Measurements from ENCODE around the gene CHIC2. TPM values are rescaled to one million over a fixed set of nuclear protein-coding genes. Genes with fewer than 3 reads are reported as not detected.

The CHIC2 gene
- total RNA-seq, 2 experiments from 2014 or later, result 16.8 to 17.5 TPM

DNA sequence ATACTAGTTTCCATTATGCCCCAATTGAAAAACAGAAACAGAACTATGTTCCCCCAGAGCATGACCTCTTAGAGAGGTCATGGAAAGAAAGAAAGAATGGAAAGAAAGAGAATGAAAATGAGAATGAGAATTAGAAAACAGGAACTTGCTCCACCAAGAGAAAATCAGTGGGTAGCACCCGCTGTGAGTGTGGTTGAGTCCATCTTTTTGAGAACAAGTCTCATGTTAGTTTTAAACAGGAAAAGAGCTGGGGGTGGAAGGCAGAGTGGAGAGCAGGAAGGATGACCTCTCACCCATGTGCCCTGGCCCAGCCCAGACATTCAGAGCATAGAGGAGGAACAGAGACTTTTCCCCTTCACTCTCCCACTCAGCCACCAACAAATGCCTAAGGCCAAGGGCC lies 40.5 kb upstream of the CHIC2 start:
- Mint-ChIP-seq H3K9me3 (no peaks in the 10 kb centered on the region), H3K4me3 (peak overlapping the region; percentile 17), H3K27ac (no peak overlapping the region), H3K27me3 (peaks cover 84% of the 10 kb centered on the region), H3K4me1 (ENCODE audit: low read depth) (peaks cover 63% of the 10 kb centered on the region), H3K36me3 (ENCODE audit: low read depth) (no peaks in the 10 kb centered on the region)
- POLR2A ChIA-PET, result no interaction called here
- DNase-seq, result no peak
- ATAC-seq, result no peak
- intact Hi-C loops (cut with micrococcal nuclease), result loop anchor here (5.0 kb wide), 1 partner anchor 122 kb away; the partner anchor contains the start of gene PDGFRA
- CTCF ChIA-PET, result interaction anchor here (1.3 to 2.5 kb wide), 3 partner anchors 111 to 175 kb away, joined by 3 to 8 read pairs (median 6); no protein-coding TSS in a partner anchor
- TF ChIP-seq, protein P1, sequence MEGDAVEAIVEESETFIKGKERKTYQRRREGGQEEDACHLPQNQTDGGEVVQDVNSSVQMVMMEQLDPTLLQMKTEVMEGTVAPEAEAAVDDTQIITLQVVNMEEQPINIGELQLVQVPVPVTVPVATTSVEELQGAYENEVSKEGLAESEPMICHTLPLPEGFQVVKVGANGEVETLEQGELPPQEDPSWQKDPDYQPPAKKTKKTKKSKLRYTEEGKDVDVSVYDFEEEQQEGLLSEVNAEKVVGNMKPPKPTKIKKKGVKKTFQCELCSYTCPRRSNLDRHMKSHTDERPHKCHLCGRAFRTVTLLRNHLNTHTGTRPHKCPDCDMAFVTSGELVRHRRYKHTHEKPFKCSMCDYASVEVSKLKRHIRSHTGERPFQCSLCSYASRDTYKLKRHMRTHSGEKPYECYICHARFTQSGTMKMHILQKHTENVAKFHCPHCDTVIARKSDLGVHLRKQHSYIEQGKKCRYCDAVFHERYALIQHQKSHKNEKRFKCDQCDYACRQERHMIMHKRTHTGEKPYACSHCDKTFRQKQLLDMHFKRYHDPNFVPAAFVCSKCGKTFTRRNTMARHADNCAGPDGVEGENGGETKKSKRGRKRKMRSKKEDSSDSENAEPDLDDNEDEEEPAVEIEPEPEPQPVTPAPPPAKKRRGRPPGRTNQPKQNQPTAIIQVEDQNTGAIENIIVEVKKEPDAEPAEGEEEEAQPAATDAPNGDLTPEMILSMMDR (IDR thresholded peaks at IDR 0.05), result no peak

DNA sequence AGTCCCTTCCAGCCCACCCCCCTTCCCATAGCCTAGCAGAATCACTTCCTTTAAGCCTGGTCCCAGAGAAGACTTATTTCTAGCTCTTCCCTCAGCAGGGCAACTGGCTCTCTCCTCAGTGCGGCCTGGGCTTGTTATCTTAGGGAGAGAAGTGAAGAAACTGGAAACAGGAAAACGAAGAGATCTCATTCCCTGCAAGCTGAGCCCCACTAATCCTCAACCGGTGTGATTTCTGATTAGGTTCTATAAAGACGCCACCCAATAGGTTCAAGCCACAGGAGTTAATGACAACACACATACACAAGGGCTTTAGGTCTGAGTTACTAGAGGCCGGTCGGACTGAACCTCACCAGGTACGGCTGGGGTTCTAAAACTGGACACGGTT lies 38.8 kb upstream of the CHIC2 start:
- peaks cover 63% of the 10 kb centered on the region for H3K4me1 Mint-ChIP-seq (ENCODE audit: low read depth)
- CTCF ChIA-PET, result interaction anchor here (0.7 to 2.5 kb wide), 3 partner anchors 10 to 131 kb away, joined by 3 to 6 read pairs (median 5); no protein-coding TSS in a partner anchor
- intact Hi-C loops (cut with micrococcal nuclease), result loop anchor here (5.0 kb wide), 1 partner anchor 124 kb away; the partner anchor contains the start of gene PDGFRA

DNA sequence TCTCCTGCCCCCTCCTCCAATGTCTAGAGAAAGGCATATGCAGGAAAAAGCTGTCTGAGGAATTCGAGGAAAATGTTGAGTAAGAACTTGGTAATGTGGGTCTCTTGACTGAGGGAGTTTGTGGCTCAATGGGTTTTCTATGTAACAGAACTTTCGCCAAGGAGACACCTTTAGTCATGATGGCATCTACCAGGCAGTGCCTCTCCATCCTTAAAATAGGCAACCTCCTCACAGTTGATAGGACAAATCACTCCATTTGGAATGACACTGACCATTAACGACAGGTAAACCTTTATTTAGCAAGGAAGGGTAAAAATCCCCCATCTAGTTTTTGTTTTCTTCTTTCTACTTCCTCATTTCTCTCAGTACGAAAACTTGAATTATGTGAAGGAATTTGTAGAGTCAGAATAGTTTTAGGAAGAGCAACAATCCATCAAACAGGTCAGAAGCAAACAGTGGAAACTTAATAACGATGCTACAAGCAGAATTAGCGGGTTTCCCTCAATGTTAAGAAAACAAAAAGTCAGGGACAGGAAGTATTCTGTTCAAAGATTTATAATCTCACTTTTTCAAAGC lies 38.2 kb upstream of the CHIC2 start:
- ATAC-seq (no peak), DNase-seq (no peak)
- CTCF ChIA-PET, result interaction anchor here (1.3 to 2.5 kb wide), 2 partner anchors 9 to 132 kb away, joined by 5 to 6 read pairs; no protein-coding TSS in a partner anchor
- H3K27ac Mint-ChIP-seq, result no peak overlapping the region
- H3K4me1 Mint-ChIP-seq (ENCODE audit: low read depth), result peaks cover 61% of the 10 kb centered on the region
- TF ChIP-seq, protein P1 (IDR thresholded peaks at IDR 0.05), result no peak
- intact Hi-C loops (cut with micrococcal nuclease), result loop anchor here (5.0 kb wide), 1 partner anchor 125 kb away; the partner anchor contains the start of gene PDGFRA
- H3K27me3 Mint-ChIP-seq, result peaks cover 86% of the 10 kb centered on the region
- H3K4me3 Mint-ChIP-seq, result peak overlapping the region; percentile 11
- H3K36me3 Mint-ChIP-seq (ENCODE audit: low read depth), result no peaks in the 10 kb centered on the region
- POLR2A ChIA-PET, result no interaction called here
- H3K9me3 Mint-ChIP-seq, result no peaks in the 10 kb centered on the region

More for the DNA sequence above, 38.8 kb upstream of the CHIC2 start:
- peaks cover 84% of the 10 kb centered on the region for H3K27me3 Mint-ChIP-seq
- ATAC-seq (no peak), DNase-seq (no peak)
- H3K9me3 Mint-ChIP-seq, result no peaks in the 10 kb centered on the region
- H3K36me3 Mint-ChIP-seq (ENCODE audit: low read depth), result no peaks in the 10 kb centered on the region
- H3K4me3 Mint-ChIP-seq, result peak overlapping the region; percentile 7
- POLR2A ChIA-PET, result interaction anchor here (0.8 kb wide), 1 partner anchor 128 kb away, joined by 3 read pairs; no protein-coding TSS in a partner anchor
- TF ChIP-seq, protein P1 (IDR thresholded peaks at IDR 0.05), result no peak
- H3K27ac Mint-ChIP-seq, result no peak overlapping the region

DNA sequence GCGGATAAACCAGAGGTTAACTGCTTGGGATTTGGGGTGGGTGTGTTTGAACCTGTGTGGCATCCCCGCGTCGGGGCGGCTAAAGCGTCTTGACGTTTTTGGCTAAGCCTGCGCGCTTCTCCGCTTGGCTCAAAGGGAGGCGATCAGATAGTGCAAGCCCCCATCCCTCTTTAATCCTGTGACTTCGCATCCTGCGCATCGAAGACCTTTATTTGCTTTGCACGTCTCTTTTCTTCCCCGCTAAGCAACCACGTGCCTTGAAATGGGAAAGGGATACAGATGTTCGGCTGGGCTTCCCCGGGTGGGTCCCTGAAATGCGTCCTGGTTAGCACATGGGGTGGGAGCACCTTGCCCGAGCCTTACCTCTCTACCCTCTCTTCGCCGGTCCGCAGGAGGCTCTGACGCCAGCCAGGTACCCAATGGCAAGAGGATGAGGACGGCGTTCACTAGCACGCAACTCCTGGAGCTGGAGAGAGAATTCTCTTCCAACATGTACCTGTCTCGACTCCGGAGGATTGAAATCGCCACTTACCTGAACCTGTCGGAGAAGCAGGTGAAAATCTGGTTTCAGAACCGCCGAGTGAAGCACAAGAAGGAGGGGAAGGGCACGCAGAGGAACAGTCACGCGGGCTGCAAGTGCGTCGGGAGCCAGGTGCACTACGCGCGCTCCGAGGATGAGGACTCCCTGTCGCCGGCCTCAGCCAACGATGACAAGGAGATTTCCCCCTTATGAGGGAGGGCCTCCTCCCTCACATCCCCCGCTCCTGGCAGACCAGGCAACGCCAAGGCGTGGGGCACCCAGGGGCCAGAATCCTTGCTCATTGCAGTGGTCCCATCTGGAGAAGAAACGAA lies 37.0 kb upstream of the CHIC2 start:
- H3K27ac Mint-ChIP-seq, result no peak overlapping the region
- intact Hi-C loops (cut with micrococcal nuclease), result loop anchor here (5.0 kb wide), 1 partner anchor 126 kb away; the partner anchor contains the start of gene PDGFRA

More for the DNA sequence above, 37.0 kb upstream of the CHIC2 start:
- Mint-ChIP-seq H3K9me3 (no peaks in the 10 kb centered on the region), H3K4me1 (ENCODE audit: low read depth) (peaks cover 53% of the 10 kb centered on the region), H3K36me3 (ENCODE audit: low read depth) (no peaks in the 10 kb centered on the region), H3K27me3 (peaks cover 88% of the 10 kb centered on the region), H3K4me3 (peak overlapping the region; percentile 59)
- TF ChIP-seq, protein P1 (IDR thresholded peaks at IDR 0.05), result no peak
- ATAC-seq (no peak), DNase-seq (no peak)
- POLR2A ChIA-PET, result interaction anchor here (0.5 kb wide), 1 partner anchor 131 kb away, joined by 3 read pairs; no protein-coding TSS in a partner anchor
- CTCF ChIA-PET, result no interaction called here
